Breast epithelium (tissue), 3 donors: ENCODE measurements around the gene CTNNA1.

Experiments
- CTCF ChIP-seq, 3 donors: fragments of 450-650 bp; IDR thresholded peaks; one replicate each; pipeline ENCODE4 v1.5.1; 2016 to 2017; ENCODE audit warnings: antibody characterized with exemption in 3 of 3, mild to moderate bottlenecking in 3 of 3, moderate library complexity in 3 of 3
- POLR2A ChIP-seq: fragments of 450-650 bp; IDR thresholded peaks from one replicate; pipeline ENCODE4 v1.6.1; 2016; ENCODE audit warnings: antibody characterized with exemption, mild to moderate bottlenecking, moderate library complexity
- POLR2AphosphoS5 ChIP-seq, 3 donors: sonication (generic); formaldehyde crosslinking; IDR thresholded peaks; one replicate each; pipeline ENCODE4 v1.6.1; 2017; ENCODE audit warnings: antibody characterized with exemption in 3 of 3

- TF ChIP-seq CTCF (IDR thresholded peaks at IDR 0.05), result no peak
- TF ChIP-seq POLR2AphosphoS5 (IDR thresholded peaks at IDR 0.05), result no peak
- TF ChIP-seq POLR2A, result no peak
Measured at GRCh38 chr5:138938526-138938925, 185.3 kb downstream of the CTNNA1 start.
